GOT3 (cell line): ENCODE measurements around the gene LRRFIP1.

Experiments
- DNase-seq: peaks from one replicate; lab custom pipeline; 2025; ENCODE audit warnings: mixed read lengths; lab: John Stamatoyannopoulos, UW

LRRFIP1 gene

GRCh38 chr2:237726401-237726830 is 99.0 kb downstream of the LRRFIP1 start:
- DNase-seq: no peak

- no peak for DNase-seq
Observed at GRCh38 chr2:237727363-237727762, 100.0 kb downstream of the LRRFIP1 start.

GRCh38 chr2:237729681-237730475 is 102.5 kb downstream of the LRRFIP1 start:
- no peak for DNase-seq

GRCh38 chr2:237731663-237732062 is 104.3 kb downstream of the LRRFIP1 start:
- DNase-seq: no peak

- no peak for DNase-seq
Observed at GRCh38 chr2:237732070-237732469, 104.7 kb downstream of the LRRFIP1 start.

GRCh38 chr2:237732790-237733381 is 105.5 kb downstream of the LRRFIP1 start:
- no peak for DNase-seq

- no peak for DNase-seq
Observed at GRCh38 chr2:237733677-237734300, 106.4 kb downstream of the LRRFIP1 start.

- DNase-seq: no peak
Observed at GRCh38 chr2:237734905-237735623, 107.7 kb downstream of the LRRFIP1 start.

GRCh38 chr2:237735798-237736197 is 108.4 kb downstream of the LRRFIP1 start:
- DNase-seq: no peak

GRCh38 chr2:237736783-237737182 is 109.4 kb downstream of the LRRFIP1 start:
- no peak for DNase-seq

GRCh38 chr2:237737196-237737865 is 109.9 kb downstream of the LRRFIP1 start:
- DNase-seq: no peak

- DNase-seq: no peak
Observed at GRCh38 chr2:237738255-237738654, 110.9 kb downstream of the LRRFIP1 start.

- no peak for DNase-seq
Observed at GRCh38 chr2:237739101-237739500, 111.7 kb downstream of the LRRFIP1 start.

- no peak for DNase-seq
Observed at GRCh38 chr2:237742191-237742590, 114.8 kb downstream of the LRRFIP1 start.

- DNase-seq: no peak
Observed at GRCh38 chr2:237742614-237743013, 115.2 kb downstream of the LRRFIP1 start.

GRCh38 chr2:237743024-237743423 is 115.6 kb downstream of the LRRFIP1 start:
- DNase-seq: no peak

GRCh38 chr2:237743561-237744269 is 116.3 kb downstream of the LRRFIP1 start:
- no peak for DNase-seq

GRCh38 chr2:237744270-237744612 is 116.9 kb downstream of the LRRFIP1 start:
- DNase-seq: no peak

- DNase-seq: no peak
Observed at GRCh38 chr2:237744613-237745249, 117.3 kb downstream of the LRRFIP1 start.

- DNase-seq: no peak
Observed at GRCh38 chr2:237745250-237745613, 117.8 kb downstream of the LRRFIP1 start.
